SK-N-SH (cell line): Measurements from ENCODE around the gene ANKDD1A. TPM values are rescaled to one million over a fixed set of nuclear protein-coding genes. Genes with fewer than 3 reads are reported as not detected.
A peak's percentile ranks its signal among the peaks of the same experiment; 100 is the strongest.

Experiments used
- CTCF ChIA-PET: fragments of 300-600, 350-600 bp; formaldehyde crosslinking; extraction: SDS; loops from one replicate; lab custom pipeline; 2021; lab: Yijun Ruan, JAX
- POLR2A ChIA-PET: fragments of 350-600 bp; sonication (Branson Sonifier 250); formaldehyde crosslinking; extraction: SDS; loops from one replicate; lab custom pipeline; 2020; ENCODE audit warnings: antibody characterized with exemption, inconsistent platforms; lab: Yijun Ruan, JAX
- DNase-seq: peaks from one replicate; pipeline ENCODE4 v3.0.0; 2012
- H2AFZ ChIP-seq: fragments of 200-600 bp; sonication (generic); 2 replicates; pipeline ENCODE4 v1.8.1; 2016; ENCODE audit warnings: antibody characterized with exemption, mild to moderate bottlenecking, low read depth
- H3F3A ChIP-seq: fragments of 200-600 bp; sonication (generic); replicated peaks from 2 replicates; pipeline ENCODE3; 2016; ENCODE audit warnings: antibody characterized with exemption, mild to moderate bottlenecking; ENCODE audit not compliant: insufficient read depth
- H3K27ac ChIP-seq, 2 experiments: fragments of 200-500 bp in 1 of 2; fragments of 200-600 bp in 1 of 2; sonication (Bioruptor generic) in 1 of 2; sonication (generic), shearing (Covaris generic) in 1 of 2; 2 replicates each; pipeline versions ENCODE4 v1.5.1 to v1.6.1; 2014 to 2016; ENCODE audit warnings: low read depth in 2 of 2, inconsistent platforms in 1 of 2, low read length in 1 of 2, mild to moderate bottlenecking in 1 of 2, mixed read lengths in 1 of 2
- H3K27me3 ChIP-seq: fragments of 200-600 bp; sonication (generic), shearing (Covaris generic); 2 replicates; pipeline ENCODE4 v1.6.1; 2016; ENCODE audit warnings: mixed run types; ENCODE audit not compliant: insufficient read depth
- H3K36me3 ChIP-seq, 2 experiments: fragments of 200-500 bp in 1 of 2; fragments of 200-600 bp in 1 of 2; sonication (Bioruptor generic) in 1 of 2; sonication (generic) in 1 of 2; replicated peaks in 1 of 2; 2 replicates each; pipeline versions ENCODE3 to v1.5.1; 2014 to 2016; ENCODE audit warnings: low read length in 1 of 2, mild to moderate bottlenecking in 1 of 2; ENCODE audit not compliant: insufficient read depth in 2 of 2, control insufficient read depth in 1 of 2
- H3K4me1 ChIP-seq, 2 experiments: fragments of 200-500 bp in 1 of 2; fragments of 200-600 bp in 1 of 2; sonication (Bioruptor generic) in 1 of 2; sonication (generic), shearing (Covaris generic) in 1 of 2; 2 replicates each; pipeline versions ENCODE4 v1.5.1 to v1.6.1; 2014 to 2016; ENCODE audit warnings: low read depth in 1 of 2, low read length in 1 of 2, mixed run types in 1 of 2; ENCODE audit not compliant: insufficient read depth in 2 of 2, control insufficient read depth in 1 of 2
- H3K4me2 ChIP-seq: fragments of 200-600 bp; sonication (generic), shearing (Covaris generic); 2 replicates; pipeline ENCODE4 v1.6.1; 2017; ENCODE audit warnings: mixed run types
- H3K4me3 ChIP-seq, 2 experiments: fragments of 200-500 bp in 1 of 2; fragments of 200-600 bp in 1 of 2; sonication (Bioruptor generic) in 1 of 2; sonication (generic), shearing (Covaris generic) in 1 of 2; 2 replicates each; pipeline versions ENCODE4 v1.5.1 to v1.8.1; 2014 to 2016; ENCODE audit warnings: low read depth in 2 of 2, inconsistent platforms in 1 of 2, low read length in 1 of 2, mild to moderate bottlenecking in 1 of 2, mixed read lengths in 1 of 2, moderate library complexity in 1 of 2
- H3K79me2 ChIP-seq: fragments of 200-600 bp; sonication (generic); 2 replicates; pipeline ENCODE4 v1.8.1; 2017; ENCODE audit warnings: mild to moderate bottlenecking; ENCODE audit not compliant: insufficient read depth
- H3K9ac ChIP-seq: fragments of 200-600 bp; sonication (generic); 2 replicates; pipeline ENCODE4 v1.6.1; 2017; ENCODE audit warnings: mixed run types
- H3K9me2 ChIP-seq: fragments of 200-600 bp; sonication (generic); 2 replicates; pipeline ENCODE4 v1.6.1; 2017; ENCODE audit warnings: mixed run types
- H3K9me3 ChIP-seq: fragments of 200-600 bp; sonication (generic); 2 replicates; pipeline ENCODE4 v1.6.1; 2017; ENCODE audit warnings: mixed run types, mild to moderate bottlenecking, moderate library complexity
- H4K20me1 ChIP-seq: fragments of 200-600 bp; sonication (generic); 2 replicates; pipeline ENCODE4 v1.6.1; 2017; ENCODE audit warnings: mild to moderate bottlenecking, mixed run types; ENCODE audit not compliant: insufficient read depth
- ELF1 ChIP-seq: IDR thresholded peaks from 2 replicates; pipeline ENCODE4 v1.4.0; 2012
- FOSL2 ChIP-seq: IDR thresholded peaks from 2 replicates; pipeline ENCODE4 v1.4.0; 2012; ENCODE audit warnings: low read depth, mild to moderate bottlenecking, moderate library complexity, borderline replicate concordance
- GABPA ChIP-seq: IDR thresholded peaks from 2 replicates; pipeline ENCODE4 v1.4.0; 2012; ENCODE audit warnings: low read depth, mild to moderate bottlenecking
- GATA2 ChIP-seq: sonication (generic); formaldehyde crosslinking; IDR thresholded peaks from 2 replicates; pipeline ENCODE4 v1.5.0; 2020; ENCODE audit warnings: mild to moderate bottlenecking, missing genetic modification reagents
- JUND ChIP-seq: IDR thresholded peaks from 2 replicates; pipeline ENCODE4 v1.4.0; 2012
- MEF2A ChIP-seq: IDR thresholded peaks from 2 replicates; pipeline ENCODE4 v1.4.0; 2012; ENCODE audit warnings: low read depth, borderline replicate concordance
- MXI1 ChIP-seq: IDR thresholded peaks from 2 replicates; pipeline ENCODE4 v1.6.1; 2012; ENCODE audit warnings: mild to moderate bottlenecking, low read depth, low read length, improper control_type of control experiment
- NRF1 ChIP-seq: IDR thresholded peaks from 2 replicates; pipeline ENCODE4 v1.6.1; 2012; ENCODE audit warnings: low read depth, mild to moderate bottlenecking, low read length
- RAD21 ChIP-seq: IDR thresholded peaks from 2 replicates; pipeline ENCODE4 v1.6.1; 2012; ENCODE audit warnings: mild to moderate bottlenecking, low read length
- RFX5 ChIP-seq: IDR thresholded peaks from 2 replicates; pipeline ENCODE4 v1.6.1; 2012; ENCODE audit warnings: mild to moderate bottlenecking, improper control_type of control experiment, low read length
- RXRA ChIP-seq: IDR thresholded peaks from 2 replicates; pipeline ENCODE4 v1.4.0; 2012; ENCODE audit warnings: low read depth, mild to moderate bottlenecking, borderline replicate concordance
- SIN3A ChIP-seq: IDR thresholded peaks from 2 replicates; pipeline ENCODE4 v1.6.1; 2012; ENCODE audit warnings: low read depth, mild to moderate bottlenecking, low read length, moderate library complexity, borderline replicate concordance
- TCF12 ChIP-seq: IDR thresholded peaks from 2 replicates; pipeline ENCODE4 v1.4.0; 2012
- USF2 ChIP-seq: fragments of 150-350 bp; IDR thresholded peaks from 2 replicates; pipeline ENCODE4 v1.6.1; 2017; ENCODE audit warnings: antibody characterized with exemption, low read length, low read depth, borderline replicate concordance
- WGBS: methylation state at CpG from one replicate; pipeline ENCODE4 v1.1.6; 2017; ENCODE audit warnings: low lambda C conversion rate; 5-methylcytosine and 5-hydroxymethylcytosine counted together
- polyA plus RNA-seq, 3 experiments: library from polyadenylated mRNA; depleted of rRNA; stranded (reverse); fragments of >200 nt; gene quantifications; 2 replicates each; pipeline ENCODE4 v1.2.3, GENCODE V29; 2012
- TF ChIP-seq, protein P1 (sequence below): IDR thresholded peaks from 2 replicates; pipeline ENCODE4 v1.4.0; 2012; ENCODE audit warnings: low read depth, borderline replicate concordance

ANKDD1A gene
- polyA plus RNA-seq, 1 of the 3 experiments (the other 2 are of a cell fraction), result 8.6 TPM

DNA sequence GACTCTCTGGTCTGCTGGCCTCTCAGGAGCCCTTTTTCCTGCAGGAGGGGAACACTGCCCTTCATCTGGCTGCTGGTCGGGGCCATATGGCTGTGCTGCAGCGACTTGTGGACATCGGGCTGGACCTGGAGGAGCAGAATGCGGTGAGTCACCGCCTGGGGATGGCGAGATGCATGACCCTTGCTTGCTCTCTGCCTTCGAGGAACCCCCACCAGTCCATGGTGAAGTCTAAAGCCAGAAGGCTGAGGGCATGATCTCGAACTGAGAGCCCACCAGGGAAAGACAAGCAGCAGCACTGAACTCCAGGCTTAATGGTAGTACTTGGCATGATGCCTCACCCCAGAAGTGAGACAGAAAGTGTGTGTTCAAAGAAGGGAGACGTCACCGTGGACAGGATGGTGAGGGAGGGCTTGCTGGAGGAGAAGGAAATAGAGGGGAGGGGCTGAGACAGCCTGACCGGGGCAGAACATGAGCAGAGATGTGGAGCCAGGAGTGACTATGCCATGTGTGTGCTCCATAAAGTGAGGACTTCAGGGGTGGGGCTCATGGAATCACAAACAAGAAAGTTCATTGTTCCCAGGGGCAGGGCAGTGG lies 19.2 kb downstream of the ANKDD1A start:
- no peaks in the 10 kb centered on the region for H3K36me3 ChIP-seq
- no peaks in the 10 kb centered on the region for H3K79me2 ChIP-seq
- ChIA-PET POLR2A (no interaction called here), CTCF (no interaction called here)
- 93% methylated on average over 4 of the region's 11 CpGs for WGBS
- no peak overlapping the region for H3K4me3 ChIP-seq
- no peaks in the 10 kb centered on the region for H3K9me2 ChIP-seq
- no peaks in the 10 kb centered on the region for H4K20me1 ChIP-seq
- no peak overlapping the region; the same call in 1 of the 2 replicates for H3K4me2 ChIP-seq
- H2AFZ ChIP-seq, result no peak overlapping the region
- no peak for DNase-seq
- no peaks in the 10 kb centered on the region for H3K27me3 ChIP-seq
- no peak overlapping the region for H3K27ac ChIP-seq
- TF ChIP-seq FOSL2 (peak; percentile 37; the same call in 1 of the 2 replicates), RXRA (no peak), TCF12 (peak; percentile 21; the same call in 1 of the 2 replicates)
- peaks cover 0 to 12% of the 10 kb centered on the region in 2 experiments; a peak in 1 of 4 replicates for H3K4me1 ChIP-seq
- no peaks in the 10 kb centered on the region for H3F3A ChIP-seq
- H3K9me3 ChIP-seq, result no peaks in the 10 kb centered on the region
- no peak overlapping the region for H3K9ac ChIP-seq

DNA sequence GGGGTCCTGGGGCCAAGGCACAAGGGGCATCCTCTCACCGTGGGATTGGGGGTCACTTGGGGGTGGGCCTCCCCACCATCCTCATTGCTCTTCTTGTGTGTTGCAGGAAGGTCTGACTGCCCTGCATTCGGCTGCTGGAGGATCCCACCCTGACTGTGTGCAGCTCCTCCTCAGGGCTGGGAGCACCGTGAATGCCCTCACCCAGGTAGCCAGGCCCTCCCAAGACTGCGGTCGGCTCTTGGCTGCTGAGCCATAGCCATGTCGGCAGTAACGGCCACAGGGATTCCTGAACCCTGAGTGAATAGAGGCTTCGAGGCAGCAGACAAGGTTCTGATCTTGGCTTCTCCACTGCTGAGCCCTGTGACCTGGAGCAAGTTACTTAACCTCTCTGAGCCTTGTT lies 19.7 kb downstream of the ANKDD1A start:
- no peaks in the 10 kb centered on the region for H3K79me2 ChIP-seq
- ChIA-PET CTCF (no interaction called here), POLR2A (no interaction called here)
- no peaks in the 10 kb centered on the region for H3K27me3 ChIP-seq
- peaks cover 0 to 12% of the 10 kb centered on the region in 2 experiments; a peak in 1 of 4 replicates for H3K4me1 ChIP-seq
- no peaks in the 10 kb centered on the region for H3K9me3 ChIP-seq
- no peak overlapping the region for H3K9ac ChIP-seq
- no peaks in the 10 kb centered on the region for H4K20me1 ChIP-seq
- no peak overlapping the region for H3K4me3 ChIP-seq
- TF ChIP-seq ELF1, result no peak
- no peak for TF ChIP-seq RAD21
- TF ChIP-seq GABPA, result no peak
- TF ChIP-seq GATA2, result no peak
- no peak for TF ChIP-seq SIN3A
- TF ChIP-seq JUND, result no peak
- no peak for TF ChIP-seq RFX5
- TF ChIP-seq MEF2A, result no peak
- no peak for TF ChIP-seq NRF1
- no peak for TF ChIP-seq MXI1
- no peak for TF ChIP-seq USF2
- TF ChIP-seq, protein P1, sequence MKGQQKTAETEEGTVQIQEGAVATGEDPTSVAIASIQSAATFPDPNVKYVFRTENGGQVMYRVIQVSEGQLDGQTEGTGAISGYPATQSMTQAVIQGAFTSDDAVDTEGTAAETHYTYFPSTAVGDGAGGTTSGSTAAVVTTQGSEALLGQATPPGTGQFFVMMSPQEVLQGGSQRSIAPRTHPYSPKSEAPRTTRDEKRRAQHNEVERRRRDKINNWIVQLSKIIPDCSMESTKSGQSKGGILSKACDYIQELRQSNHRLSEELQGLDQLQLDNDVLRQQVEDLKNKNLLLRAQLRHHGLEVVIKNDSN, result no peak
- H3K9me2 ChIP-seq, result no peaks in the 10 kb centered on the region
- 93% methylated on average over 6 of the region's 8 CpGs for WGBS
- H3K4me2 ChIP-seq, result no peak overlapping the region
- no peak for DNase-seq
- no peaks in the 10 kb centered on the region for H3K36me3 ChIP-seq
- no peak overlapping the region for H2AFZ ChIP-seq
- no peaks in the 10 kb centered on the region for H3F3A ChIP-seq
- no peak overlapping the region for H3K27ac ChIP-seq
